Measurements from ENCODE around the gene BCO2. TPM values are rescaled to one million over a fixed set of nuclear protein-coding genes. Genes with fewer than 3 reads are reported as not detected.
"Not testable (repeated sequence)": the region's sequence is repeated elsewhere in the genome, so short reads cannot be mapped to it uniquely, and the experiment has no call there.

BCO2 gene
- total and polyA plus RNA-seq, 11 donors: 51.8 to 126 (median 80.7) TPM

GRCh38 chr11:112178936-112179335 lies 3.6 kb downstream of the BCO2 start:
- TF ChIP-seq CTCF (IDR thresholded peaks at IDR 0.05): no peak
- no peak for TF ChIP-seq POLR2A (IDR thresholded peaks at IDR 0.05)
- no peaks in the 10 kb centered on the region for H3K27me3 ChIP-seq
- intact Hi-C loops (cut with DNase I): loop anchor here in 4 of 10 donors (5.0 to 10.0 kb wide), 3 partner anchors 62 to 67 kb away; no protein-coding TSS in a partner anchor
- peak overlapping the region in 5 of 12 donors; percentile 31 to 80 (median 76) for H3K27ac ChIP-seq
- H3K36me3 ChIP-seq: peaks cover 0 to 5% (median 0%) of the 10 kb centered on the region in 9 donors
- WGBS, 4 donors: 53 to 67% (median 64%) methylated on average over 3 of the region's 3 CpGs
- DNase-seq (no peak), ATAC-seq (no peak)
- no peaks in the 10 kb centered on the region for H3K9me3 ChIP-seq
- H3K4me1 ChIP-seq: peaks cover 0 to 26% (median 2%) of the 10 kb centered on the region in 12 donors
- peak overlapping the region in 3 of 12 donors; percentile 5 to 55 (median 7) for H3K4me3 ChIP-seq

- H3K4me3 ChIP-seq: peak overlapping the region in 1 of 12 donors; percentile 5
- H3K36me3 ChIP-seq: peaks cover 0 to 5% (median 0%) of the 10 kb centered on the region in 9 donors
- H3K27me3 ChIP-seq: no peaks in the 10 kb centered on the region
- no peak for DNase-seq
- peaks cover 0 to 26% (median 2%) of the 10 kb centered on the region in 12 donors for H3K4me1 ChIP-seq
- peak overlapping the region in 6 of 12 donors; percentile 12 to 80 (median 28) for H3K27ac ChIP-seq
- ATAC-seq: peak in 2 of 4 donors; percentile 17 to 31
- no peaks in the 10 kb centered on the region for H3K9me3 ChIP-seq
- intact Hi-C loops (cut with DNase I): loop anchor here in 4 of 10 donors (5.0 to 10.0 kb wide), 3 partner anchors 62 to 67 kb away; no protein-coding TSS in a partner anchor
- TF ChIP-seq POLR2A (IDR thresholded peaks at IDR 0.05): no peak
Measured at GRCh38 chr11:112179601-112180000, 4.3 kb downstream of the BCO2 start.

- ATAC-seq (no peak), DNase-seq (no peak)
- TF ChIP-seq CTCF (IDR thresholded peaks at IDR 0.05) (no peak), POLR2A (IDR thresholded peaks at IDR 0.05) (no peak)
- Histone ChIP-seq H3K4me1 (peaks cover 0 to 22% (median 5%) of the 10 kb centered on the region in 12 donors), H3K27ac (no peak overlapping the region), H3K9me3 (no peaks in the 10 kb centered on the region), H3K36me3 (peaks cover 0 to 5% (median 0%) of the 10 kb centered on the region in 9 donors), H3K27me3 (no peaks in the 10 kb centered on the region), H3K4me3 (no peak overlapping the region)
- intact Hi-C loops (cut with DNase I): no loop called here
- WGBS, 4 donors: 60 to 72% (median 67%) methylated on average over 1 of the region's 1 CpG
Measured at GRCh38 chr11:112182867-112183266, 7.6 kb downstream of the BCO2 start.

- TF ChIP-seq CTCF (IDR thresholded peaks at IDR 0.05) (no peak), POLR2A (IDR thresholded peaks at IDR 0.05) (no peak)
- intact Hi-C loops (cut with DNase I): no loop called here
- H3K4me1 ChIP-seq: peaks cover 0 to 18% (median 2%) of the 10 kb centered on the region in 12 donors
- H3K36me3 ChIP-seq: no peaks in the 10 kb centered on the region
- ATAC-seq (peak; percentile 61 to 87 (median 78)), DNase-seq (no peak)
- H3K9me3 ChIP-seq: no peaks in the 10 kb centered on the region
- H3K27me3 ChIP-seq: no peaks in the 10 kb centered on the region
- H3K4me3 ChIP-seq: no peak overlapping the region
- H3K27ac ChIP-seq: peak overlapping the region; percentile 9 to 95 (median 79)
Measured at GRCh38 chr11:112185883-112186282, 10.6 kb downstream of the BCO2 start.

GRCh38 chr11:112186304-112186703 lies 11.0 kb downstream of the BCO2 start:
- intact Hi-C loops (cut with DNase I): no loop called here

GRCh38 chr11:112195113-112195512 lies 19.8 kb downstream of the BCO2 start:
- H3K27me3 ChIP-seq; H3K27ac ChIP-seq; H3K9me3 ChIP-seq; DNase-seq; ATAC-seq; H3K4me1 ChIP-seq; intact Hi-C loops (cut with DNase I); H3K4me3 ChIP-seq: not testable (repeated sequence)
- WGBS, 4 donors: 84 to 88% (median 87%) methylated on average over 11 of the region's 11 CpGs
- peaks cover 0 to 45% (median 15%) of the 10 kb centered on the region in 9 donors for H3K36me3 ChIP-seq

More at GRCh38 chr11:112186304-112186703, 11.0 kb downstream of the BCO2 start:
- peaks cover 0 to 18% (median 2%) of the 10 kb centered on the region in 12 donors for H3K4me1 ChIP-seq
- ATAC-seq (peak in 3 of 4 donors; percentile 33 to 39 (median 38)), DNase-seq (no peak)
- TF ChIP-seq CTCF (IDR thresholded peaks at IDR 0.05) (no peak), POLR2A (IDR thresholded peaks at IDR 0.05) (no peak)
- H3K4me3 ChIP-seq: no peak overlapping the region
- peak overlapping the region; percentile 9 to 95 (median 79) for H3K27ac ChIP-seq
- no peaks in the 10 kb centered on the region for H3K36me3 ChIP-seq
- H3K9me3 ChIP-seq: no peaks in the 10 kb centered on the region
- no peaks in the 10 kb centered on the region for H3K27me3 ChIP-seq

All from heart left ventricle (tissue), 16 donors.